ENCODE data around the gene PDZRN3. TPM values are rescaled to one million over a fixed set of nuclear protein-coding genes. Genes with fewer than 3 reads are reported as not detected.

Gene PDZRN3
- total and polyA plus RNA-seq, 2 experiments from 2014 or later: 7.5 to 14.0 TPM

- no peaks in the 10 kb centered on the region; the same call in 1 of the 2 replicates for H3K79me2 ChIP-seq (replicated peaks; ENCODE audit: insufficient read depth)
- no peaks in the 10 kb centered on the region; the same call in 2 of the 3 replicates for H3K36me3 Mint-ChIP-seq (ENCODE audit: low read depth)
- no peak overlapping the region for H2AFZ ChIP-seq
- ATAC-seq (no peak), DNase-seq (ENCODE audit: low spot score) (no peak)
- no peaks in the 10 kb centered on the region for H3F3A ChIP-seq (replicated peaks; ENCODE audit: low read depth)
- no peak overlapping the region for H3K4me3 Mint-ChIP-seq
- H4K20me1 ChIP-seq (replicated peaks; ENCODE audit: insufficient read depth): no peaks in the 10 kb centered on the region
- H3K4me3 ChIP-seq: no peak overlapping the region
- no peaks in the 10 kb centered on the region for H3K9me3 Mint-ChIP-seq
- no peak for TF ChIP-seq REST (IDR thresholded peaks at IDR 0.05; ENCODE audit: unreplicated experiment)
- no peak for TF ChIP-seq CREB1 (CRISPR knock-in tag; IDR thresholded peaks at IDR 0.05; ENCODE audit: low read depth)
- no peak for TF ChIP-seq ZNF114 (CRISPR knock-in tag; IDR thresholded peaks at IDR 0.05)
- TF ChIP-seq NANOG (IDR thresholded peaks at IDR 0.05; ENCODE audit: borderline replicate concordance): no peak
- no peak for TF ChIP-seq POLR2AphosphoS5 (IDR thresholded peaks at IDR 0.05; ENCODE audit: low read depth)
- TF ChIP-seq CTCF (conservative IDR thresholded peaks at IDR 0.05; ENCODE audit: low read depth in 2 of 2): no peak
- TF ChIP-seq ZNF331 (CRISPR knock-in tag; IDR thresholded peaks at IDR 0.05; ENCODE audit: low read depth): no peak
- no peak for TF ChIP-seq EZH2 (IDR thresholded peaks at IDR 0.05; ENCODE audit: low read depth, unreplicated experiment)
- no peak for TF ChIP-seq JUNB (IDR thresholded peaks at IDR 0.05; ENCODE audit: unreplicated experiment)
- TF ChIP-seq STAT1 (IDR thresholded peaks at IDR 0.05; ENCODE audit: unreplicated experiment): no peak
- no peak for TF ChIP-seq ZNF462 (CRISPR knock-in tag; IDR thresholded peaks at IDR 0.05)
- no peak for TF ChIP-seq EZH2phosphoT487 (IDR thresholded peaks at IDR 0.05; ENCODE audit: unreplicated experiment)
- no peak for TF ChIP-seq ETS1 (IDR thresholded peaks at IDR 0.05)
- no peak overlapping the region for H3K4me2 ChIP-seq
- no peaks in the 10 kb centered on the region for H3K27me3 ChIP-seq (ENCODE audit: insufficient read depth)
- peaks cover 3% of the 10 kb centered on the region for H3K27me3 Mint-ChIP-seq (ENCODE audit: insufficient read depth, low read depth, poor library complexity)
- H3K27ac ChIP-seq (ENCODE audit: low read depth): no peak overlapping the region
- peaks cover 13% of the 10 kb centered on the region for H3K4me1 Mint-ChIP-seq
- no peak overlapping the region for H3K27ac Mint-ChIP-seq
- no peaks in the 10 kb centered on the region for H3K9me2 ChIP-seq (ENCODE audit: insufficient read depth)
- H3K4me1 ChIP-seq (ENCODE audit: insufficient read depth): peaks cover 7% of the 10 kb centered on the region; the same call in 1 of the 2 replicates
- no peaks in the 10 kb centered on the region for H3K36me3 ChIP-seq (ENCODE audit: insufficient read depth)
Observed at GRCh38 chr3:73426606-73427005, 198.1 kb downstream of the PDZRN3 start.
